ENCODE measurements around the gene KCNE2.
A peak's percentile ranks its signal among the peaks of the same experiment; 100 is the strongest.

Gene KCNE2

GRCh38 chr21:34351786-34352241 is 12.0 kb upstream of the KCNE2 start:
- peak; percentile 86 for TF ChIP-seq CTCF (conservative IDR thresholded peaks at IDR 0.05; ENCODE audit: low read depth, low read length)
- DNase-seq (ENCODE audit: low read depth), result peak; percentile 54

GRCh38 chr21:34352556-34352955 is 11.2 kb upstream of the KCNE2 start:
- H3K4me3 ChIP-seq (ENCODE audit: low read depth, low read length), result no peak overlapping the region
- TF ChIP-seq CTCF (conservative IDR thresholded peaks at IDR 0.05; ENCODE audit: low read depth, low read length), result no peak
- DNase-seq (ENCODE audit: low read depth), result no peak

More at GRCh38 chr21:34351786-34352241, 12.0 kb upstream of the KCNE2 start:
- no peak overlapping the region for H3K4me3 ChIP-seq (ENCODE audit: low read depth, low read length)

GRCh38 chr21:34353182-34353581 is 10.6 kb upstream of the KCNE2 start:
- no peak for TF ChIP-seq CTCF (conservative IDR thresholded peaks at IDR 0.05; ENCODE audit: low read depth, low read length)
- no peak overlapping the region for H3K4me3 ChIP-seq (ENCODE audit: low read depth, low read length)
- DNase-seq (ENCODE audit: low read depth), result no peak

- no peak for DNase-seq (ENCODE audit: low read depth)
- H3K4me3 ChIP-seq (ENCODE audit: low read depth, low read length), result no peak overlapping the region
- no peak for TF ChIP-seq CTCF (conservative IDR thresholded peaks at IDR 0.05; ENCODE audit: low read depth, low read length)
Observed at GRCh38 chr21:34354836-34355235, 9.0 kb upstream of the KCNE2 start.

DNA sequence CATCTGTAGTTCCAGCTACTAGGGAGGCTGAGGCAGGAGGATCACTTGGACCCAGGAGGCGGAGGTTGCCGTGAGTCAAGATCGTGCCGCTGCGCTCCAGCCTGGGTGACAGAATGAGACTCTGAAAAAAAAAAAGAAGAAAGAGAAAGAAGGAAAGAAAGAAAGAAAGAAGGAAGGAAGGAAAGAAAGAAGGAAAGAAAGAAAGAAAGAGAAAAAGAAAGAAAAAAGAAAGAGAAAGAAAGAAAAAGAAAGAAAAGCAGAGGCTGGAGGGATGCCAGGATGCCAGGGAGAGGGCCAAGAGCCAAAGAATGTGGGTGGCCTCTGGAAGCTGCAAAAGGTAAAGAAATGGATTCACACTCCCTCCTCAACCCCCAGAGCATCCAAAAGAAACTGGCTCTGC is 8.2 kb upstream of the KCNE2 start:
- H3K4me3 ChIP-seq (ENCODE audit: low read depth, low read length), result no peak overlapping the region
- no peak for TF ChIP-seq CTCF (conservative IDR thresholded peaks at IDR 0.05; ENCODE audit: low read depth, low read length)
- DNase-seq (ENCODE audit: low read depth), result no peak

GRCh38 chr21:34357889-34358288 is 5.9 kb upstream of the KCNE2 start:
- no peak for DNase-seq (ENCODE audit: low read depth)
- H3K4me3 ChIP-seq (ENCODE audit: low read depth, low read length), result no peak overlapping the region
- no peak for TF ChIP-seq CTCF (conservative IDR thresholded peaks at IDR 0.05; ENCODE audit: low read depth, low read length)

GRCh38 chr21:34358866-34359265 is 4.9 kb upstream of the KCNE2 start:
- no peak for DNase-seq (ENCODE audit: low read depth)
- no peak for TF ChIP-seq CTCF (conservative IDR thresholded peaks at IDR 0.05; ENCODE audit: low read depth, low read length)
- no peak overlapping the region for H3K4me3 ChIP-seq (ENCODE audit: low read depth, low read length)
